IMR-90 (cell line): Measurements from ENCODE around the gene TSSC4. TPM values are rescaled to one million over a fixed set of nuclear protein-coding genes. Genes with fewer than 3 reads are reported as not detected.

ENCODE experiments used
- ATAC-seq: fragments of 200-7000 bp; cut with Tn5 transposase; 2 replicates; pipeline ENCODE4 v1.9.1; 2020; ENCODE audit warnings: low read depth, mild to moderate bottlenecking, moderate library complexity
- BruUV-seq: library from RNA; stranded (reverse); fragments of 400-500 nt; replicated peaks from 2 replicates; lab custom pipeline; 2021; lab: Mats Ljungman, UMichigan
- CTCF ChIA-PET: fragments of 300-600 bp; formaldehyde crosslinking; extraction: SDS; loops from one replicate; lab custom pipeline; 2021; ENCODE audit warnings: antibody characterized with exemption; lab: Yijun Ruan, JAX
- POLR2A ChIA-PET: fragments of 300-600 bp; sonication (Branson Sonifier 250); formaldehyde crosslinking; loops from one replicate; lab custom pipeline; 2022; ENCODE audit warnings: antibody characterized with exemption; ENCODE audit not compliant: unreplicated experiment; lab: Charles Lee
- DNase-seq: peaks from one replicate; pipeline ENCODE4 v3.0.0; 2013
- H2AFZ ChIP-seq: replicated peaks from 2 replicates; pipeline ENCODE3; 2013; ENCODE audit warnings: low read length, mild to moderate bottlenecking; ENCODE audit not compliant: poor library complexity
- H2AK5ac ChIP-seq: 2 replicates; pipeline ENCODE4 v1.6.1; 2013; ENCODE audit warnings: low read depth, low read length, inconsistent platforms
- H2AK9ac ChIP-seq: replicated peaks from 2 replicates; pipeline ENCODE3; 2013; ENCODE audit warnings: mild to moderate bottlenecking, low read depth, low read length, moderate library complexity; ENCODE audit not compliant: poor library complexity
- H2BK120ac ChIP-seq: 2 replicates; pipeline ENCODE4 v1.6.1; 2013; ENCODE audit warnings: low read depth, low read length, inconsistent platforms
- H2BK15ac ChIP-seq: 3 replicates; pipeline ENCODE4 v1.6.1; 2013; ENCODE audit warnings: low read depth, low read length, inconsistent platforms
- H2BK20ac ChIP-seq: 2 replicates; pipeline ENCODE4 v1.6.1; 2013; ENCODE audit warnings: low read depth, mild to moderate bottlenecking, inconsistent platforms, low read length, moderate library complexity
- H2BK5ac ChIP-seq: 2 replicates; pipeline ENCODE4 v1.6.1; 2013; ENCODE audit warnings: mild to moderate bottlenecking, low read depth, low read length, inconsistent platforms; ENCODE audit not compliant: poor library complexity, severe bottlenecking
- H3K14ac ChIP-seq: replicated peaks from 2 replicates; pipeline ENCODE4 v1.6.1; 2013; ENCODE audit warnings: low read depth, low read length, inconsistent platforms
- H3K18ac ChIP-seq: 2 replicates; pipeline ENCODE4 v1.6.1; 2013; ENCODE audit warnings: low read depth, low read length, control low read depth
- H3K23ac ChIP-seq: 2 replicates; pipeline ENCODE4 v1.6.1; 2013; ENCODE audit warnings: low read depth, low read length, inconsistent platforms
- H3K27ac ChIP-seq: 2 replicates; pipeline ENCODE4 v1.5.1; 2013; ENCODE audit warnings: mild to moderate bottlenecking, control low read depth, low read length; ENCODE audit not compliant: insufficient read depth
- H3K27me3 ChIP-seq: 2 replicates; pipeline ENCODE4 v1.6.1; 2013; ENCODE audit warnings: low read length; ENCODE audit not compliant: control insufficient read depth, insufficient read depth
- H3K36me3 ChIP-seq: 2 replicates; pipeline ENCODE4 v1.6.1; 2013; ENCODE audit warnings: low read length, mixed read lengths; ENCODE audit not compliant: control insufficient read depth, insufficient read depth
- H3K4ac ChIP-seq: 2 replicates; pipeline ENCODE4 v1.6.1; 2013; ENCODE audit warnings: low read depth, low read length, inconsistent platforms
- H3K4me1 ChIP-seq: 2 replicates; pipeline ENCODE4 v1.6.1; 2013; ENCODE audit warnings: low read length, mixed read lengths; ENCODE audit not compliant: control insufficient read depth, insufficient read depth
- H3K4me2 ChIP-seq: 2 replicates; pipeline ENCODE4 v1.6.1; 2013; ENCODE audit warnings: low read depth, mild to moderate bottlenecking, control low read depth, low read length, moderate library complexity
- H3K4me3 ChIP-seq: 2 replicates; pipeline ENCODE4 v1.5.1; 2013; ENCODE audit warnings: low read depth, mild to moderate bottlenecking, control low read depth, low read length, moderate library complexity; ENCODE audit not compliant: insufficient read depth
- H3K56ac ChIP-seq: 2 replicates; pipeline ENCODE4 v1.6.1; 2013; ENCODE audit warnings: low read length, inconsistent platforms; ENCODE audit not compliant: insufficient read depth; ENCODE audit errors: extremely low read depth
- H3K79me1 ChIP-seq, 2 experiments: 2 replicates each; pipeline ENCODE4 v1.6.1; 2013; ENCODE audit warnings: low read length in 2 of 2, inconsistent platforms in 1 of 2, low read depth in 1 of 2
- H3K9ac ChIP-seq: 2 replicates; pipeline ENCODE4 v1.6.1; 2013; ENCODE audit warnings: low read depth, low read length, control low read depth
- H3K9me1 ChIP-seq: 2 replicates; pipeline ENCODE4 v1.6.1; 2013; ENCODE audit warnings: low read length, inconsistent platforms; ENCODE audit not compliant: insufficient read depth
- H3K9me3 ChIP-seq: 2 replicates; pipeline ENCODE4 v1.6.1; 2013; ENCODE audit warnings: low read length; ENCODE audit not compliant: control insufficient read depth, insufficient read depth
- H4K20me1 ChIP-seq: 2 replicates; pipeline ENCODE4 v1.6.1; 2013; ENCODE audit warnings: low read length, inconsistent platforms; ENCODE audit not compliant: insufficient read depth
- H4K5ac ChIP-seq: 2 replicates; pipeline ENCODE4 v1.6.1; 2013; ENCODE audit warnings: mild to moderate bottlenecking, low read depth, low read length, control low read depth
- H4K8ac ChIP-seq, 2 experiments: 2 replicates each; pipeline ENCODE4 v1.6.1; 2013; ENCODE audit warnings: low read depth in 2 of 2, low read length in 2 of 2, control low read depth in 1 of 2, inconsistent platforms in 1 of 2
- H4K91ac ChIP-seq: 2 replicates; pipeline ENCODE4 v1.6.1; 2013; ENCODE audit warnings: low read depth, low read length, inconsistent platforms; ENCODE audit not compliant: insufficient read depth
- BHLHE40 ChIP-seq: fragments of 150-350 bp; IDR thresholded peaks from 2 replicates; pipeline ENCODE4 v1.6.1; 2016; ENCODE audit warnings: mild to moderate bottlenecking, low read depth, low read length
- CEBPB ChIP-seq: IDR thresholded peaks from 2 replicates; pipeline ENCODE4 v1.6.1; 2012; ENCODE audit warnings: low read depth, low read length, improper control_type of control experiment
- CHD1 ChIP-seq: IDR thresholded peaks from 2 replicates; pipeline ENCODE4 v1.6.1; 2012; ENCODE audit warnings: low read depth, low read length, improper control_type of control experiment
- CTCF ChIP-seq: conservative IDR thresholded peaks from 2 replicates; pipeline ENCODE4 v1.5.1; 2012; ENCODE audit warnings: mild to moderate bottlenecking, low read depth, low read length, improper control_type of control experiment
- MXI1 ChIP-seq: IDR thresholded peaks from 2 replicates; pipeline ENCODE4 v1.6.1; 2012; ENCODE audit warnings: low read depth, mild to moderate bottlenecking, low read length, moderate library complexity, borderline replicate concordance
- NFE2L2 ChIP-seq: fragments of 150-350 bp; IDR thresholded peaks from 2 replicates; pipeline ENCODE4 v1.6.1; 2016; ENCODE audit warnings: low read depth, mild to moderate bottlenecking, low read length
- POLR2A ChIP-seq: IDR thresholded peaks from 2 replicates; pipeline ENCODE4 v1.6.1; 2012; ENCODE audit warnings: mild to moderate bottlenecking, low read depth, low read length
- RAD21 ChIP-seq: IDR thresholded peaks from 2 replicates; pipeline ENCODE4 v1.6.1; 2012; ENCODE audit warnings: low read length, improper control_type of control experiment
- RCOR1 ChIP-seq: IDR thresholded peaks from 2 replicates; pipeline ENCODE4 v1.6.1; 2012; ENCODE audit warnings: mild to moderate bottlenecking, low read length, improper control_type of control experiment; ENCODE audit not compliant: insufficient replicate concordance
- RFX5 ChIP-seq: IDR thresholded peaks from 2 replicates; pipeline ENCODE4 v1.8.0; 2012; ENCODE audit warnings: low read depth, mild to moderate bottlenecking, low read length, moderate library complexity
- SMC3 ChIP-seq: fragments of 150-350 bp; IDR thresholded peaks from 2 replicates; pipeline ENCODE4 v1.6.1; 2016; ENCODE audit warnings: low read depth, mild to moderate bottlenecking, antibody characterized with exemption, low read length, moderate library complexity
- USF2 ChIP-seq: fragments of 150-350 bp; IDR thresholded peaks from 2 replicates; pipeline ENCODE4 v1.6.1; 2017; ENCODE audit warnings: mild to moderate bottlenecking, antibody characterized with exemption, low read length, low read depth
- WGBS, 2 experiments: methylation state at CpG; one replicate each; pipeline versions ENCODE4 v1.1.5 to v1.1.7; 2013; ENCODE audit warnings: missing lambda C conversion rate in 2 of 2; ENCODE audit not compliant: insufficient read length in 1 of 2; ENCODE audit errors: extremely low coverage in 2 of 2; 5-methylcytosine and 5-hydroxymethylcytosine counted together
- dilution Hi-C: fragments of 300-500 bp; cut with HindIII; formaldehyde crosslinking; loops from one replicate; pipeline ENCODE4 v1.14.3; 2018; ENCODE audit warnings: low sequenced_read_pairs; ENCODE audit not compliant: unreplicated experiment
- in situ Hi-C: fragments of 300-500 bp; cut with MboI; formaldehyde crosslinking; loops from 3 replicates; pipeline ENCODE4 v1.14.3; 2019; ENCODE audit warnings: low sequenced_read_pairs, inconsistent platforms, mixed read lengths
- intact Hi-C: fragments of 100-400 bp; cut with micrococcal nuclease; formaldehyde crosslinking; loops from 2 replicates; pipeline ENCODE4 v1.10.0; 2022
- polyA plus RNA-seq, 3 experiments: library from polyadenylated mRNA; depleted of rRNA; stranded (reverse); fragments of >200 nt; gene quantifications; 2 replicates each; pipeline ENCODE4 v1.2.3, GENCODE V29; 2012; ENCODE audit warnings: low replicate concordance in 1 of 3
- total RNA-seq: library from RNA; depleted of rRNA; stranded (reverse); fragments of >200 nt; gene quantifications from 2 replicates; pipeline ENCODE4 v1.2.3, GENCODE V29; 2012

TSSC4 gene
- total and polyA plus RNA-seq, 2 of the 4 experiments (the other 2 are of a cell fraction), result 34.9 to 40.0 TPM

- TF ChIP-seq USF2, result no peak
Observed at GRCh38 chr11:2389377-2390026, 11.0 kb upstream of the TSSC4 start (continued).

- H2BK5ac ChIP-seq, result peak overlapping the region; percentile 73
- H3K18ac ChIP-seq, result peak overlapping the region; percentile 24
- H2AFZ ChIP-seq, result peak overlapping the region; percentile 11
- peaks cover 70% of the 10 kb centered on the region for H4K20me1 ChIP-seq
- no peak overlapping the region for H3K23ac ChIP-seq
- peak overlapping the region; percentile 99 for H2AK9ac ChIP-seq
- H2BK15ac ChIP-seq, result 0 out of 3 replicates have a peak overlapping the region, but pooled peaks have one; percentile 6
- peak overlapping the region; percentile 48 for H3K9ac ChIP-seq
- peaks cover 39% of the 10 kb centered on the region for H3K4me1 ChIP-seq
- peak overlapping the region; percentile 34; the same call in 1 of the 2 replicates for H4K5ac ChIP-seq
- H3K79me1 ChIP-seq, result peaks cover 19 to 65% of the 10 kb centered on the region in 2 experiments
- WGBS, 2 experiments, result 91% methylated on average over 10 of the region's 23 CpGs; no CpG with 5 or more reads in 1 of the 2 experiments
- no peak overlapping the region for H2BK20ac ChIP-seq
- ATAC-seq (no peak), DNase-seq (no peak)
- in situ Hi-C loops, result no loop called here
- peaks cover 4% of the 10 kb centered on the region; the same call in 1 of the 2 replicates for H3K9me1 ChIP-seq
- ChIA-PET CTCF (interaction anchor here (1.1 kb wide), 1 partner anchor 84 kb away, joined by 3 read pairs; no protein-coding TSS in a partner anchor), POLR2A (no interaction called here)
- H3K27ac ChIP-seq, result peak overlapping the region; percentile 74
- H3K4ac ChIP-seq, result peak overlapping the region; percentile 76
- H3K4me3 ChIP-seq, result no peak overlapping the region
- dilution Hi-C loops, result no loop called here
- peak overlapping the region; percentile 68; the same call in 1 of the 2 replicates for H3K14ac ChIP-seq
- intact Hi-C loops, result no loop called here
- BruUV-seq, result no TSS peak
- peak overlapping the region; percentile 78 for H4K91ac ChIP-seq
- peak overlapping the region; percentile 72 to 87 for H4K8ac ChIP-seq
- no peaks in the 10 kb centered on the region for H3K27me3 ChIP-seq
- peaks cover 36% of the 10 kb centered on the region for H3K36me3 ChIP-seq
- no peak overlapping the region; the same call in 1 of the 2 replicates for H3K4me2 ChIP-seq
- peak overlapping the region; percentile 96 for H2AK5ac ChIP-seq
- H3K56ac ChIP-seq, result 0 out of 2 replicates have a peak overlapping the region, but pooled peaks have one; percentile 10
- no peaks in the 10 kb centered on the region for H3K9me3 ChIP-seq
- H2BK120ac ChIP-seq, result peak overlapping the region; percentile 64
- no peak for TF ChIP-seq NFE2L2
- no peak for TF ChIP-seq CEBPB
- TF ChIP-seq SMC3, result no peak
- no peak for TF ChIP-seq RAD21
- no peak for TF ChIP-seq POLR2A
- TF ChIP-seq MXI1, result no peak
- TF ChIP-seq CTCF, result no peak
- TF ChIP-seq BHLHE40, result no peak
- no peak for TF ChIP-seq RFX5
- TF ChIP-seq CHD1, result no peak
- no peak for TF ChIP-seq RCOR1
Observed at GRCh38 chr11:2390091-2390724, 10.3 kb upstream of the TSSC4 start.
